Measurements from ENCODE around the gene EPB41L4A.

- TF ChIP-seq CTCF (conservative IDR thresholded peaks at IDR 0.05 in 1 of 2, IDR thresholded peaks at IDR 0.05 in 1 of 2; ENCODE audit: low read depth in 1 of 2, low read length in 2 of 2) (no peak), EZH2 (IDR thresholded peaks at IDR 0.05; ENCODE audit: low read length, missing control alignments) (no peak)
Observed at GRCh38 chr5:112119969-112120368, 299.1 kb downstream of the EPB41L4A start.

All from fibroblast of lung (primary cell).